Endodermal cell (in vitro differentiated cells): ENCODE measurements around the gene TRIM73. TPM values are rescaled to one million over a fixed set of nuclear protein-coding genes. Genes with fewer than 3 reads are reported as not detected.
A peak's percentile ranks its signal among the peaks of the same experiment; 100 is the strongest.
"Not testable (repeated sequence)": the region's sequence is repeated elsewhere in the genome, so short reads cannot be mapped to it uniquely, and the experiment has no call there.

Experiments used
- DNase-seq: peaks from one replicate; pipeline ENCODE4 v3.0.0-alpha.2; 2017
- H3K27ac ChIP-seq: 2 replicates; pipeline ENCODE4 v1.5.1; 2013; ENCODE audit warnings: mild to moderate bottlenecking, low read depth, low read length, moderate library complexity
- H3K27me3 ChIP-seq: 2 replicates; pipeline ENCODE4 v1.6.1; 2013; ENCODE audit warnings: mild to moderate bottlenecking, low read length, moderate library complexity; ENCODE audit not compliant: insufficient read depth, control insufficient read depth, poor library complexity, severe bottlenecking
- H3K36me3 ChIP-seq: 2 replicates; pipeline ENCODE4 v1.7.0; 2013; ENCODE audit warnings: mild to moderate bottlenecking, low read length, moderate library complexity; ENCODE audit not compliant: control insufficient read depth, insufficient read depth
- H3K4me1 ChIP-seq: one replicate; pipeline ENCODE4 v1.7.0; 2013; ENCODE audit warnings: low read length; ENCODE audit not compliant: control insufficient read depth, insufficient read depth
- H3K4me3 ChIP-seq: 2 replicates; pipeline ENCODE4 v1.5.1; 2013; ENCODE audit warnings: mild to moderate bottlenecking, low read length, moderate library complexity
- H3K9ac ChIP-seq: 2 replicates; pipeline ENCODE4 v1.6.1; 2013; ENCODE audit warnings: mild to moderate bottlenecking, low read length, moderate library complexity; ENCODE audit not compliant: poor library complexity, severe bottlenecking; ENCODE audit errors: extremely low read depth
- H3K9me3 ChIP-seq: 2 replicates; pipeline ENCODE4 v1.6.1; 2013; ENCODE audit warnings: mild to moderate bottlenecking, low read length, moderate library complexity; ENCODE audit not compliant: control insufficient read depth
- H3K27ac Mint-ChIP-seq: 2 replicates; pipeline ENCODE4 v1.8.0; 2020; ENCODE audit warnings: mixed read lengths
- H3K27me3 Mint-ChIP-seq: 2 replicates; pipeline ENCODE4 v1.8.0; 2021; ENCODE audit warnings: mild to moderate bottlenecking, mixed read lengths; ENCODE audit not compliant: insufficient read depth
- H3K36me3 Mint-ChIP-seq: 2 replicates; pipeline ENCODE4 v1.8.0; 2020; ENCODE audit warnings: low read depth, mixed read lengths
- H3K4me1 Mint-ChIP-seq: 2 replicates; pipeline ENCODE4 v1.8.0; 2020; ENCODE audit warnings: mixed read lengths
- H3K4me3 Mint-ChIP-seq: 2 replicates; pipeline ENCODE4 v1.8.0; 2020; ENCODE audit warnings: mild to moderate bottlenecking, moderate library complexity, mixed read lengths
- H3K9me3 Mint-ChIP-seq: 2 replicates; pipeline ENCODE4 v1.8.0; 2020; ENCODE audit warnings: mild to moderate bottlenecking, mixed read lengths
- WGBS, 2 experiments: methylation state at CpG; one replicate each; pipeline versions ENCODE4 v1.1.5 to v1.1.7; 2013; ENCODE audit warnings: missing lambda C conversion rate in 2 of 2, mixed read lengths in 1 of 2; ENCODE audit not compliant: insufficient coverage in 1 of 2, insufficient read length in 1 of 2; 5-methylcytosine and 5-hydroxymethylcytosine counted together
- total RNA-seq, 2 donors: library from RNA; stranded (reverse); fragmentation: NEBNext Ultra II Directional in 1 of 2; extraction: Animal tissue kit (Norgen Biotek cat#: 25700) in 1 of 2; gene quantifications; 2 replicates in 1 of 2; 3 replicates in 1 of 2; pipeline ENCODE4 v1.2.1, GENCODE V29; 2021
- TF ChIP-seq, protein P1 (sequence below): fragments of 200-600 bp; sonication (generic); conservative IDR thresholded peaks from 2 replicates; pipeline ENCODE4 v1.5.0; 2021; ENCODE audit warnings: antibody characterized with exemption, mild to moderate bottlenecking

TRIM73 gene
- total RNA-seq, 2 donors from 2014 or later, result 2.9 to 5.6 TPM

DNA sequence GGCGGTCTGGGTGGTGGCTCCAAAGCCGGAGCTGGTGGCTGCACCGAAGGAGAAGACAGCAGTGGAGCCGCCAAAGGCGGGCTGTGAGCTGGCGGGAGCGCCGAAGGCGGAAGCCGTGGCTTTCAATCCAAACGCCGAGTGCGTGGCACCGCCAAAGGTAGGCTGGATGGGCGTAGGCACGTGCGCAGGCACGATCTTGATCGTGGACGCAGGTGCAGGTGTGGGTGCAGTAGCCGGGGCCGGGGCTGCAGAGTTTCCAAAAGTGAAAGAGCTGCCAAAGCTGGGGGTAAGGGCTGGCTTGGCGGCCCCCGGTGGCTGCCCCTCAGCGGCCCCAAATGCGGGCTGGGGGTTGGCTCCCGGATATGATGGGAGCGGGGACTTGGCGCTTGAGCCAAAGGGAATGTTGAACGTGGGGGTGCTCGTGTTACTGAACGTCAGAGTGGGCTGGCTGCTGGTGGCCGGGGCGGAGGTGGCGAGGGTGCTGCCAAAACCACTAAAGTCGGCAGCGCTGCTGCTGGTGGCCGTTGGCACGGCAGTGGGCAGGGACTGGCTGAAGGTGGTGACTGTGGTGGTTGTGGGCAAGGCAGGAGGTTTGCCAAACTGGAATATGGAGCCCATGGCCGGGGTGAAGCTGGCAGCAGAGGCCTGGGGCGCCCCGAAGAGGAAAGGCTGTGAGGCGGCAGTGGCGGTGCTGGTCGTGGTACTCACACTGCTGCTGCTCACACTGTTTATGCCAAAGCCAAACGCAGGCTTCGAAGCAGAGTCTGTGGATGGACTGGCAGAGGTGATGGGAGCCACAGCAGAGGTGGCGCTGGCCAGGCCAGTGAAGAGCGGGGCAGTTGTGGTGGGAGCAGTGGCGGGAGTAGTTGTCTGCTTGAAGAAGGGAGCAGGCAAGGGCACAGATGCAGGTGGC is 26.6 kb downstream of the TRIM73 start:
- not testable (repeated sequence) for H3K4me1 Mint-ChIP-seq, DNase-seq, H3K27me3 Mint-ChIP-seq, H3K4me3 ChIP-seq, H3K27me3 ChIP-seq, H3K27ac Mint-ChIP-seq, H3K27ac ChIP-seq, H3K4me1 ChIP-seq, H3K9me3 Mint-ChIP-seq, H3K9ac ChIP-seq, H3K36me3 ChIP-seq, H3K9me3 ChIP-seq, H3K4me3 Mint-ChIP-seq
- 96% methylated on average over 28 of the region's 50 CpGs; no CpG with 5 or more reads in 1 of the 2 experiments for WGBS, 2 experiments
- peaks cover 15% of the 10 kb centered on the region for H3K36me3 Mint-ChIP-seq

DNA sequence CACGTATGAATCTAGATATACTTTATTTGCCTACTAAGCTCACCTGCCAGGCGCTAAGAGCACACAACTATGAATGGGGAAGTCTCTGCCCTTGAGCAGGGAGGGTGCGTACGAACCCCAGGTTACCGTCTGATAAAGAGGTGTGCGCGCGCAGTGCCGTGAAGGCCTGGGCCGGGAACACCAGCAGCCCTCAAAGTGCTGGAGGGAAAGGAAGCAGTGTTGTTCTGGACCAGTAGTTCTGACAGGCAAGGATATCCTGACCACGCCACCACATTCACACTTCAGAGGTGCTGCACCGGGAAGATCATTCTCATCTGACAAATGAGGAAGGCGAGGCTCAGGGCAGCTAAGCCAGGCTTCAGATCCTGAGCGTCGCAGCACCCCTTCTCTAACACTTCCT is 28.1 kb downstream of the TRIM73 start:
- 81 to 92% methylated on average over 3 to 11 of the region's 15 CpGs for WGBS, 2 experiments
- not testable (repeated sequence) for H3K27me3 ChIP-seq, H3K4me3 Mint-ChIP-seq, H3K9me3 ChIP-seq, H3K4me3 ChIP-seq, H3K9me3 Mint-ChIP-seq, H3K27me3 Mint-ChIP-seq, H3K9ac ChIP-seq, H3K4me1 ChIP-seq, H3K27ac ChIP-seq, DNase-seq, H3K4me1 Mint-ChIP-seq, H3K27ac Mint-ChIP-seq
- peaks cover 10% of the 10 kb centered on the region for H3K36me3 ChIP-seq
- H3K36me3 Mint-ChIP-seq, result peaks cover 23% of the 10 kb centered on the region

DNA sequence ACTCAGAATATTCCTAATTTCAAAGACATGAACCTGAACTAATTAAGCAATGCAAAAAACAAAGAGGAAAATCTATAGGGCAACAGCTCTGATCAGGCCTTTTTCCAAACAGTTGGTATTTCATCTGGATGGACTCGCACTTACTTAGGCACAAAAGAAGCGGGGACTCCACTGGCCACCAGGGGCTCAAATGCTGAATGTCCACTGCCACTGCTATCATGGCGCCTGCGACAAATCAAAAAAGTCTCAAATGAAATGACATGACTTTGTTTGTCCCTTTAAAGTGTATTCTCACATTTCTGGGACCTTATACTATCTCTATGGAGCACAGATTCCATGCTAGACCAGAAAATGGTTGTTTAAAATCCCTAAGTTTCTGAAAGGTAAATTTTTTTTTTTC is 43.6 kb downstream of the TRIM73 start:
- H3K36me3 ChIP-seq, result peaks cover 55% of the 10 kb centered on the region
- H3K27ac Mint-ChIP-seq, DNase-seq: not testable (repeated sequence)

DNA sequence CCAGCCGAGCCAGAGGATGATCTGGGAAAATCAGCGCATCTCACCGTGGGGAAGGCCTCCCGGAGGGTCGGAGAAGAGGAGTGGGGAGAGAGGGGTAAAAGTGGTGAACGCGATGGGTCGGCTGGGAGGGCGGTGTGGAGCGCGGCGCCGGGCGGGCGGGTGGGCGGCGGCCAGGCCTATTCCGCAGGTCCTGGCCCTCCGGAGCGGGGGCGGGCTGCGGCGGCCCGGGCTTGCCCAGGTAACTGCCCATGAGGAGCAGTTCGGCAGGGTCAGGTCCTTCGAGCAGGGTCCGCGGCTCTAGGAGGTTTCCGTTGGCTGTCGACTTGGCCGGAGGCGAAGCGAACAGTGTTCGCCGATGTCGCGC is 46.7 kb downstream of the TRIM73 start:
- H3K4me1 ChIP-seq, H3K9me3 Mint-ChIP-seq, H3K27me3 ChIP-seq, DNase-seq, H3K27ac ChIP-seq, H3K9me3 ChIP-seq, H3K27me3 Mint-ChIP-seq, H3K9ac ChIP-seq, H3K4me1 Mint-ChIP-seq: not testable (repeated sequence)
- 11% methylated on average over 3 of the region's 37 CpGs; no CpG with 5 or more reads in 1 of the 2 experiments for WGBS, 2 experiments
- peak overlapping the region; percentile 74 for H3K4me3 Mint-ChIP-seq
- Histone ChIP-seq H3K36me3 (peaks cover 28% of the 10 kb centered on the region), H3K4me3 (peak overlapping the region; percentile 71)
- H3K27ac Mint-ChIP-seq, result peak overlapping the region; percentile 94
- H3K36me3 Mint-ChIP-seq, result peaks cover 30% of the 10 kb centered on the region

More for the DNA sequence above, 43.6 kb downstream of the TRIM73 start:
- H3K4me3 Mint-ChIP-seq, H3K4me3 ChIP-seq, H3K9me3 Mint-ChIP-seq, H3K4me1 ChIP-seq, H3K9me3 ChIP-seq, H3K27me3 ChIP-seq, H3K9ac ChIP-seq, H3K27ac ChIP-seq, H3K27me3 Mint-ChIP-seq, H3K4me1 Mint-ChIP-seq: not testable (repeated sequence)
- H3K36me3 Mint-ChIP-seq, result peaks cover 50% of the 10 kb centered on the region
- TF ChIP-seq, protein P1, sequence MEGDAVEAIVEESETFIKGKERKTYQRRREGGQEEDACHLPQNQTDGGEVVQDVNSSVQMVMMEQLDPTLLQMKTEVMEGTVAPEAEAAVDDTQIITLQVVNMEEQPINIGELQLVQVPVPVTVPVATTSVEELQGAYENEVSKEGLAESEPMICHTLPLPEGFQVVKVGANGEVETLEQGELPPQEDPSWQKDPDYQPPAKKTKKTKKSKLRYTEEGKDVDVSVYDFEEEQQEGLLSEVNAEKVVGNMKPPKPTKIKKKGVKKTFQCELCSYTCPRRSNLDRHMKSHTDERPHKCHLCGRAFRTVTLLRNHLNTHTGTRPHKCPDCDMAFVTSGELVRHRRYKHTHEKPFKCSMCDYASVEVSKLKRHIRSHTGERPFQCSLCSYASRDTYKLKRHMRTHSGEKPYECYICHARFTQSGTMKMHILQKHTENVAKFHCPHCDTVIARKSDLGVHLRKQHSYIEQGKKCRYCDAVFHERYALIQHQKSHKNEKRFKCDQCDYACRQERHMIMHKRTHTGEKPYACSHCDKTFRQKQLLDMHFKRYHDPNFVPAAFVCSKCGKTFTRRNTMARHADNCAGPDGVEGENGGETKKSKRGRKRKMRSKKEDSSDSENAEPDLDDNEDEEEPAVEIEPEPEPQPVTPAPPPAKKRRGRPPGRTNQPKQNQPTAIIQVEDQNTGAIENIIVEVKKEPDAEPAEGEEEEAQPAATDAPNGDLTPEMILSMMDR, result peak; percentile 53
- WGBS, 2 experiments, result 94 to 98% methylated on average over 4 of the region's 4 CpGs

DNA sequence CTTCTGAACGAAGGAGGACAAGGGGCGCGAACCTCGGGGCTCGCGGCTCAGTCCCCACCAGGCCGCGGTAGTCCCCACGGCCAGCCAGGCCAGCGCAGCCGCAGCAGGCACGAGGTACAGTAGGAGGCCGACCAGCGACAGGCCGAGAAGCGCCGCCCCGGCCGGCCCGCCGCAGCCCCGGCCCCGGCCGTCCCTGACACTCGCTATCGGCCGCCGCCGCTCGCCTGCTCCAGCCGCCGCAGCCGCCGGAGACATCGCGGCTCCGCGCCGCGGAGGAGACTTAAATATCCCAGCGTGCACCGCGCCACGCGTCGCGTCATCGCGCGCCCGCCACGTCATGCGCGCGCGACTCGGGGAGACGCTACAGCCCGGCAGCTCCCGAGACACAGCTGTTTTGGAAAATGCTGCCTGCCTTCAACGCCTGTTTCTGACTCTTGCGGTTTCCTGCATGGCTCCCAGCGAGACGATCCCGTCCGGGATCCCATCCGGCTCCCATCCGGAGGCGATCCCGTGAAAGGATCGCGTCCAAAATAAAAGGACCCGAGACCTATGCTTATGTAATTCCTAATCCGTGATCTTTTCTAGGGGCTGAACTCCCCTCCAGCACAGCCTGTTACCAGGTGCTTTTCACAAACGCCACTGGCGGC is 47.2 kb downstream of the TRIM73 start:
- peak overlapping the region; percentile 75 for H3K4me3 Mint-ChIP-seq
- not testable (repeated sequence) for H3K27me3 ChIP-seq, H3K9me3 Mint-ChIP-seq, H3K9me3 ChIP-seq, H3K27me3 Mint-ChIP-seq, H3K4me1 ChIP-seq, H3K4me1 Mint-ChIP-seq
- H3K9ac ChIP-seq, result peak overlapping the region; percentile 67
- DNase-seq, result peak; percentile 72
- H3K27ac Mint-ChIP-seq, result peak overlapping the region; percentile 97
- H3K36me3 ChIP-seq, result peaks cover 27% of the 10 kb centered on the region
- WGBS, 2 experiments, result 0% methylated on average over 25 of the region's 76 CpGs; no CpG with 5 or more reads in 1 of the 2 experiments
- peaks cover 26% of the 10 kb centered on the region for H3K36me3 Mint-ChIP-seq
- peak overlapping the region; percentile 53 for H3K27ac ChIP-seq
- H3K4me3 ChIP-seq, result peak overlapping the region; percentile 75

DNA sequence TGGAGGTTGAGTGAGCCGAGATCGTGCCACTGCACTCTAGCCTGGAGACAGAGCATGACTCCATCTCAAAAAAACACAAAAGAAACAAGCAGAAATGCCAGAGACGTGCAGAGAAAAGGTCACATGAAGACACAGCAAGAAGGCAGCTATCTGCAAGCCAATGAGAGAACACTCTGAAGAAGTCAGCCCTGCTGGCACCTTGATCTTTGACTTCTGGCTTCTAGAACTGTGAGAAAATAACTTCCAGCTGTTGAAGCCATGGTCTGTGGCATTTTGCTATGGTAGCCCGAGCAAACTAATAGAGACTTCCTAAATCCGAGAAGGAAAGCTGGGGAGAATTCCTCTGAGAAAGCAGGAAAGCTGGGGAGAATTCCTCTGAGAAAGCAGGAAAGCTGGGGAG is 54.5 kb downstream of the TRIM73 start:
- not testable (repeated sequence) for H3K4me1 Mint-ChIP-seq, H3K4me3 Mint-ChIP-seq, H3K27ac ChIP-seq, H3K9ac ChIP-seq, H3K27me3 Mint-ChIP-seq, H3K9me3 Mint-ChIP-seq, H3K36me3 ChIP-seq, H3K4me1 ChIP-seq, H3K27me3 ChIP-seq, DNase-seq, H3K4me3 ChIP-seq, H3K36me3 Mint-ChIP-seq, H3K9me3 ChIP-seq, H3K27ac Mint-ChIP-seq
- no CpG with 5 or more reads among the region's 5 CpGs for WGBS, 2 experiments
